GM19023 (cell line): Measurements from ENCODE around the gene MLLT10.

Source experiments
- ATAC-seq: cut with Tn5 transposase; IDR thresholded peaks from one replicate; pipeline ENCODE4 v1.9.1; 2021; ENCODE audit warnings: mild to moderate bottlenecking, moderate library complexity; ENCODE audit not compliant: unreplicated experiment

The MLLT10 gene

GRCh38 chr10:21501091-21501490, 32.9 kb upstream of the MLLT10 start:
- ATAC-seq, result no peak

- no peak for ATAC-seq
Observed at GRCh38 chr10:21501731-21502347, 32.2 kb upstream of the MLLT10 start.

- ATAC-seq, result no peak
Observed at GRCh38 chr10:21502348-21502740, 31.7 kb upstream of the MLLT10 start.

GRCh38 chr10:21503542-21503941, 30.5 kb upstream of the MLLT10 start:
- no peak for ATAC-seq

GRCh38 chr10:21505711-21506278, 28.2 kb upstream of the MLLT10 start:
- no peak for ATAC-seq

- no peak for ATAC-seq
Observed at GRCh38 chr10:21506351-21506750, 27.7 kb upstream of the MLLT10 start.

GRCh38 chr10:21507150-21507549, 26.9 kb upstream of the MLLT10 start:
- no peak for ATAC-seq

- no peak for ATAC-seq
Observed at GRCh38 chr10:21508706-21509331, 25.2 kb upstream of the MLLT10 start.

GRCh38 chr10:21509341-21510240, 24.4 kb upstream of the MLLT10 start:
- no peak for ATAC-seq

- ATAC-seq, result no peak
Observed at GRCh38 chr10:21510241-21511094, 23.6 kb upstream of the MLLT10 start.

- no peak for ATAC-seq
Observed at GRCh38 chr10:21511095-21511570, 22.9 kb upstream of the MLLT10 start.

GRCh38 chr10:21511946-21512572, 22.0 kb upstream of the MLLT10 start:
- ATAC-seq, result no peak

- no peak for ATAC-seq
Observed at GRCh38 chr10:21512573-21513404, 21.2 kb upstream of the MLLT10 start.

GRCh38 chr10:21513405-21513788, 20.6 kb upstream of the MLLT10 start:
- ATAC-seq, result no peak

- ATAC-seq, result no peak
Observed at GRCh38 chr10:21514129-21514817, 19.8 kb upstream of the MLLT10 start.

- ATAC-seq, result no peak
Observed at GRCh38 chr10:21514818-21515351, 19.1 kb upstream of the MLLT10 start.

GRCh38 chr10:21515361-21516241, 18.4 kb upstream of the MLLT10 start:
- ATAC-seq, result no peak
